GM03348 (cell line): ENCODE data around the gene LLGL1.

ENCODE experiments used
- DNase-seq: peaks from one replicate; pipeline ENCODE4 v3.0.0; 2012; ENCODE audit warnings: low spot score

Gene LLGL1

GRCh38 chr17:18270046-18270931 is 44.9 kb downstream of the LLGL1 start:
- no peak for DNase-seq

GRCh38 chr17:18277076-18277475 is 51.6 kb downstream of the LLGL1 start:
- DNase-seq = no peak

- DNase-seq = no peak
These were observed 53.4 kb downstream of the LLGL1 start for GRCh38 chr17:18278867-18279266.

GRCh38 chr17:18280249-18280648 is 54.8 kb downstream of the LLGL1 start:
- DNase-seq = no peak

- DNase-seq = no peak
These were observed 55.4 kb downstream of the LLGL1 start for GRCh38 chr17:18280766-18281371.

GRCh38 chr17:18281788-18282187 is 56.4 kb downstream of the LLGL1 start:
- no peak for DNase-seq

- DNase-seq = no peak
These were observed 59.9 kb downstream of the LLGL1 start for GRCh38 chr17:18285296-18285695.

GRCh38 chr17:18291718-18292540 is 66.5 kb downstream of the LLGL1 start:
- DNase-seq = no peak
